Astrocyte (in vitro differentiated cells and primary cell): ENCODE measurements around the gene MEGF6. TPM values are rescaled to one million over a fixed set of nuclear protein-coding genes. Genes with fewer than 3 reads are reported as not detected.

Experiments
- DNase-seq: peaks from one replicate; pipeline ENCODE4 v3.0.0-alpha.2; 2010; ENCODE audit warnings: low read depth
- FAIRE-seq: peaks from 2 replicates; lab custom pipeline; 2011; peaks lifted over from hg19 to GRCh38; lab: Jason Lieb, UNC
- H2AFZ ChIP-seq: 2 replicates; pipeline ENCODE4 v1.6.0; 2012; ENCODE audit warnings: low read depth, low read length, inconsistent platforms
- H3K27ac ChIP-seq: 2 replicates; pipeline ENCODE4 v1.5.1; 2011; ENCODE audit warnings: low read depth, low read length, inconsistent platforms
- H3K27me3 ChIP-seq: 2 replicates; pipeline ENCODE4 v1.6.0; 2011; ENCODE audit warnings: low read length, inconsistent platforms; ENCODE audit not compliant: insufficient read depth
- H3K36me3 ChIP-seq: 2 replicates; pipeline ENCODE4 v1.5.1; 2011; ENCODE audit warnings: low read length, inconsistent platforms; ENCODE audit not compliant: insufficient read depth
- H3K4me1 ChIP-seq: 2 replicates; pipeline ENCODE4 v1.5.1; 2011; ENCODE audit warnings: low read length, inconsistent platforms; ENCODE audit not compliant: insufficient read depth
- H3K4me2 ChIP-seq: 2 replicates; pipeline ENCODE4 v1.6.0; 2012; ENCODE audit warnings: low read length, inconsistent platforms
- H3K4me3 ChIP-seq: 2 replicates; pipeline ENCODE4 v1.5.1; 2011; ENCODE audit warnings: low read depth, mild to moderate bottlenecking, low read length, inconsistent platforms; ENCODE audit not compliant: insufficient read depth
- H3K79me2 ChIP-seq: 2 replicates; pipeline ENCODE4 v1.6.0; 2012; ENCODE audit warnings: mild to moderate bottlenecking, low read length, inconsistent platforms; ENCODE audit not compliant: insufficient read depth
- H3K9ac ChIP-seq: 2 replicates; pipeline ENCODE4 v1.6.0; 2012; ENCODE audit warnings: mild to moderate bottlenecking, low read length, inconsistent platforms
- H3K9me3 ChIP-seq: 2 replicates; pipeline ENCODE4 v1.5.1; 2012; ENCODE audit warnings: low read depth, mild to moderate bottlenecking, low read length, inconsistent platforms; ENCODE audit not compliant: insufficient read depth
- H4K20me1 ChIP-seq: 2 replicates; pipeline ENCODE4 v1.6.0; 2012; ENCODE audit warnings: low read length, inconsistent platforms; ENCODE audit not compliant: insufficient read depth
- H3K27ac Mint-ChIP-seq: one replicate; pipeline ENCODE4 v1.8.0; 2021; ENCODE audit warnings: mild to moderate bottlenecking, mixed read lengths; ENCODE audit not compliant: unreplicated experiment
- H3K27me3 Mint-ChIP-seq: one replicate; pipeline ENCODE4 v1.8.0; 2021; ENCODE audit warnings: low read depth, mixed read lengths; ENCODE audit not compliant: unreplicated experiment
- H3K36me3 Mint-ChIP-seq: one replicate; pipeline ENCODE4 v1.8.0; 2021; ENCODE audit warnings: low read depth, mixed read lengths; ENCODE audit not compliant: unreplicated experiment
- H3K4me1 Mint-ChIP-seq: one replicate; pipeline ENCODE4 v1.8.0; 2021; ENCODE audit warnings: low read depth, mixed read lengths; ENCODE audit not compliant: unreplicated experiment
- H3K4me3 Mint-ChIP-seq: one replicate; pipeline ENCODE4 v1.8.0; 2021; ENCODE audit warnings: mild to moderate bottlenecking, moderate library complexity, mixed read lengths; ENCODE audit not compliant: unreplicated experiment
- H3K9me3 Mint-ChIP-seq: one replicate; pipeline ENCODE4 v1.8.0; 2021; ENCODE audit warnings: mild to moderate bottlenecking, mixed read lengths; ENCODE audit not compliant: unreplicated experiment
- CTCF ChIP-seq: IDR thresholded peaks from 2 replicates; pipeline ENCODE4 v1.5.1; 2011; ENCODE audit warnings: low read depth, mild to moderate bottlenecking, inconsistent platforms, low read length, moderate library complexity; ENCODE audit not compliant: insufficient read depth
- EZH2 ChIP-seq: IDR thresholded peaks from 2 replicates; pipeline ENCODE4 v1.6.1; 2012; ENCODE audit warnings: mild to moderate bottlenecking, low read length, inconsistent platforms; ENCODE audit not compliant: insufficient read depth
- total RNA-seq: library from RNA; stranded (reverse); gene quantifications from 2 replicates; pipeline ENCODE4 v1.2.1, GENCODE V29; 2021

Gene MEGF6
- total RNA-seq, 1 donor from 2014 or later = 14.8 TPM

- no peak overlapping the region for H3K27ac Mint-ChIP-seq
- TF ChIP-seq CTCF = no peak
- no peak for TF ChIP-seq EZH2
Observed at GRCh38 chr1:3563610-3564009, 47.7 kb downstream of the MEGF6 start.

GRCh38 chr1:3563125-3563524 is 48.2 kb downstream of the MEGF6 start:
- no peak overlapping the region for H3K27ac Mint-ChIP-seq

More at GRCh38 chr1:3563610-3564009, 47.7 kb downstream of the MEGF6 start:
- H3K4me3 ChIP-seq = no peak overlapping the region
- H3K27me3 ChIP-seq = peaks cover 15% of the 10 kb centered on the region
- H4K20me1 ChIP-seq = no peaks in the 10 kb centered on the region
- peaks cover 2% of the 10 kb centered on the region for H3K9me3 ChIP-seq
- Mint-ChIP-seq H3K9me3 (no peaks in the 10 kb centered on the region), H3K36me3 (no peaks in the 10 kb centered on the region), H3K4me3 (no peak overlapping the region), H3K4me1 (no peaks in the 10 kb centered on the region), H3K27me3 (peaks cover 35% of the 10 kb centered on the region)
- FAIRE-seq (no peak), DNase-seq (no peak)
- H3K79me2 ChIP-seq = no peaks in the 10 kb centered on the region
- H3K27ac ChIP-seq = no peak overlapping the region
- no peak overlapping the region for H2AFZ ChIP-seq
- H3K9ac ChIP-seq = no peak overlapping the region
- no peaks in the 10 kb centered on the region for H3K4me1 ChIP-seq
- no peaks in the 10 kb centered on the region for H3K36me3 ChIP-seq
- H3K4me2 ChIP-seq = no peak overlapping the region

More at GRCh38 chr1:3563125-3563524, 48.2 kb downstream of the MEGF6 start:
- Mint-ChIP-seq H3K9me3 (no peaks in the 10 kb centered on the region), H3K4me1 (no peaks in the 10 kb centered on the region), H3K36me3 (no peaks in the 10 kb centered on the region), H3K4me3 (no peak overlapping the region), H3K27me3 (peaks cover 37% of the 10 kb centered on the region)
- H3K4me1 ChIP-seq = no peaks in the 10 kb centered on the region
- no peak overlapping the region for H3K4me2 ChIP-seq
- no peak for DNase-seq
- TF ChIP-seq CTCF = no peak
- no peak for TF ChIP-seq EZH2
- H3K27ac ChIP-seq = no peak overlapping the region
- H3K4me3 ChIP-seq = no peak overlapping the region
- no peak overlapping the region for H3K9ac ChIP-seq
- H3K79me2 ChIP-seq = no peaks in the 10 kb centered on the region
- H3K36me3 ChIP-seq = no peaks in the 10 kb centered on the region
- peaks cover 20% of the 10 kb centered on the region for H3K27me3 ChIP-seq
- FAIRE-seq = no peak
- H3K9me3 ChIP-seq = peaks cover 2% of the 10 kb centered on the region
- no peaks in the 10 kb centered on the region for H4K20me1 ChIP-seq
- H2AFZ ChIP-seq = no peak overlapping the region
